GM19463 (cell line): Measurements from ENCODE around the gene IQCC.
A peak's percentile ranks its signal among the peaks of the same experiment; 100 is the strongest.

Experiments used
- ATAC-seq: cut with Tn5 transposase; IDR thresholded peaks from one replicate; pipeline ENCODE4 v1.9.1; 2021; ENCODE audit warnings: mild to moderate bottlenecking, moderate library complexity; ENCODE audit not compliant: unreplicated experiment

Gene IQCC

GRCh38 chr1:32221980-32222755, 16.7 kb downstream of the IQCC start, which contains the start of the genes EIF3I and TMEM234:
TSS of gene EIF3I (plus strand) at chr1:32222407. CDS start at chr1:32222442, 35 bp downstream.
TSS of gene TMEM234 (minus strand) at chr1:32222353. CDS start at chr1:32222322, 31 bp downstream.
- peak; percentile 95 for ATAC-seq

GRCh38 chr1:32223683-32224082, 18.2 kb downstream of the IQCC start:
- ATAC-seq, result no peak

- no peak for ATAC-seq
Observed at GRCh38 chr1:32224285-32224684, 18.8 kb downstream of the IQCC start.

GRCh38 chr1:32228771-32229170, 23.3 kb downstream of the IQCC start:
- no peak for ATAC-seq

GRCh38 chr1:32231843-32232432, 26.5 kb downstream of the IQCC start:
- no peak for ATAC-seq

GRCh38 chr1:32232558-32233304, 27.3 kb downstream of the IQCC start:
- ATAC-seq, result no peak

GRCh38 chr1:32234792-32235191, 29.3 kb downstream of the IQCC start:
- no peak for ATAC-seq

GRCh38 chr1:32239337-32239736, 33.9 kb downstream of the IQCC start:
- no peak for ATAC-seq

GRCh38 chr1:32239790-32240139, 34.3 kb downstream of the IQCC start:
- ATAC-seq, result no peak

GRCh38 chr1:32240140-32240951, 34.9 kb downstream of the IQCC start:
- ATAC-seq, result no peak

- peak; percentile 43 for ATAC-seq
Observed at GRCh38 chr1:32241001-32241763, 35.7 kb downstream of the IQCC start.

GRCh38 chr1:32242341-32242851, 36.9 kb downstream of the IQCC start:
- no peak for ATAC-seq

GRCh38 chr1:32246888-32247273, 41.4 kb downstream of the IQCC start, which contains the start of gene FAM167B:
TSS of gene FAM167B (plus strand) at chr1:32247222. CDS start at chr1:32247422, 200 bp downstream.
- ATAC-seq, result no peak

GRCh38 chr1:32247452-32247851, 42.0 kb downstream of the IQCC start:
- ATAC-seq, result no peak

- no peak for ATAC-seq
Observed at GRCh38 chr1:32247983-32248889, 42.8 kb downstream of the IQCC start.

- ATAC-seq, result peak; percentile 59
Observed at GRCh38 chr1:32249831-32250525, 44.5 kb downstream of the IQCC start.

GRCh38 chr1:32250893-32251716, 45.6 kb downstream of the IQCC start, which contains the start of gene LCK:
TSS of gene LCK (plus strand) at chr1:32251265. CDS start at chr1:32274330, 23,065 bp downstream.
- ATAC-seq, result no peak
